ENCODE data around the gene CYTH1.

DNA sequence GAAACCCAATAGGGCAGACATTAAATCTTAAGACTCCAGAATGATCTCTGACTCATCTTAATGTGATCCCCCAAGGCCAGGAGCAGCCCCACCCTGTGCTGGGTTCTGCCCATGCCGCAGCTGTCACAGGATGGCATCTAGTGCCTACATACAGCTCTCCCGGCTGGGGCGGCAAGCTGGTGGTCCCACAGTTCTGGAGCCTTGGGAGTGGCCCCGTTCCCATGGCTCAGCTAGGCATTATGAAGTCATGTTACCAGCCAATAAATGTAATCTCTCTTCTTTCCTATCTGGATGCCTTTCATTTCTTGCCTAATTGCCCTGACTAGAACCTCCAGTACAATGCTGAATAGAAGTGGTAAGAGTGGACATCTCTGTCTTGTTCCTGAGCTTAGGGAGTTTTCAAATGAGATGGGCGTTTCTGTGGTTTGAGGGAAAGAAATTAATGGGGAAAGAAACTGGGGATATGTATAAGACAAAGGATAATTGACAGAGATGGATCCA is 109.2 kb downstream of the CYTH1 start:
- TF ChIP-seq, protein P1, sequence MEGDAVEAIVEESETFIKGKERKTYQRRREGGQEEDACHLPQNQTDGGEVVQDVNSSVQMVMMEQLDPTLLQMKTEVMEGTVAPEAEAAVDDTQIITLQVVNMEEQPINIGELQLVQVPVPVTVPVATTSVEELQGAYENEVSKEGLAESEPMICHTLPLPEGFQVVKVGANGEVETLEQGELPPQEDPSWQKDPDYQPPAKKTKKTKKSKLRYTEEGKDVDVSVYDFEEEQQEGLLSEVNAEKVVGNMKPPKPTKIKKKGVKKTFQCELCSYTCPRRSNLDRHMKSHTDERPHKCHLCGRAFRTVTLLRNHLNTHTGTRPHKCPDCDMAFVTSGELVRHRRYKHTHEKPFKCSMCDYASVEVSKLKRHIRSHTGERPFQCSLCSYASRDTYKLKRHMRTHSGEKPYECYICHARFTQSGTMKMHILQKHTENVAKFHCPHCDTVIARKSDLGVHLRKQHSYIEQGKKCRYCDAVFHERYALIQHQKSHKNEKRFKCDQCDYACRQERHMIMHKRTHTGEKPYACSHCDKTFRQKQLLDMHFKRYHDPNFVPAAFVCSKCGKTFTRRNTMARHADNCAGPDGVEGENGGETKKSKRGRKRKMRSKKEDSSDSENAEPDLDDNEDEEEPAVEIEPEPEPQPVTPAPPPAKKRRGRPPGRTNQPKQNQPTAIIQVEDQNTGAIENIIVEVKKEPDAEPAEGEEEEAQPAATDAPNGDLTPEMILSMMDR (conservative IDR thresholded peaks at IDR 0.05; ENCODE audit: low read length), result no peak
- no peak for TF ChIP-seq EZH2phosphoT487 (IDR thresholded peaks at IDR 0.05; ENCODE audit: borderline replicate concordance, low read depth, low read length)

All from OCI-LY7 (cell line).